Hypothalamus (tissue), 51 donors: ENCODE data around the gene PKP4.
A peak's percentile ranks its signal among the peaks of the same experiment; 100 is the strongest.

Experiments
- DNase-seq, 51 donors: peaks; one replicate each; lab custom pipeline; 2025; lab: John Stamatoyannopoulos, UW

Gene PKP4

GRCh38 chr2:158644139-158644538, 187.4 kb downstream of the PKP4 start:
- no peak for DNase-seq

GRCh38 chr2:158645299-158645698, 188.5 kb downstream of the PKP4 start:
- no peak for DNase-seq

GRCh38 chr2:158647436-158648231, 190.9 kb downstream of the PKP4 start:
- no peak for DNase-seq

- DNase-seq, result no peak
Observed at GRCh38 chr2:158649846-158650245, 193.1 kb downstream of the PKP4 start.

- DNase-seq, result no peak
Observed at GRCh38 chr2:158650646-158651357, 194.1 kb downstream of the PKP4 start.

GRCh38 chr2:158651358-158652057, 194.8 kb downstream of the PKP4 start:
- no peak for DNase-seq

GRCh38 chr2:158655628-158656027, 198.9 kb downstream of the PKP4 start:
- DNase-seq, result no peak

GRCh38 chr2:158656492-158657229, 199.9 kb downstream of the PKP4 start:
- DNase-seq, result no peak

- DNase-seq, result no peak
Observed at GRCh38 chr2:158658396-158658795, 201.6 kb downstream of the PKP4 start.

GRCh38 chr2:158659483-158659882, 202.7 kb downstream of the PKP4 start:
- DNase-seq, result no peak

GRCh38 chr2:158661231-158661630, 204.5 kb downstream of the PKP4 start:
- no peak for DNase-seq

GRCh38 chr2:158662421-158662820, 205.7 kb downstream of the PKP4 start:
- no peak for DNase-seq

GRCh38 chr2:158663796-158664195, 207.0 kb downstream of the PKP4 start:
- no peak for DNase-seq

GRCh38 chr2:158664987-158665386, 208.2 kb downstream of the PKP4 start:
- DNase-seq, result no peak

GRCh38 chr2:158665536-158666302, 209.0 kb downstream of the PKP4 start:
- no peak for DNase-seq

GRCh38 chr2:158666969-158667368, 210.2 kb downstream of the PKP4 start:
- DNase-seq, result no peak

- no peak for DNase-seq
Observed at GRCh38 chr2:158667586-158667985, 210.8 kb downstream of the PKP4 start.

- DNase-seq, result peak in 1 of 51 donors; percentile 15
Observed at GRCh38 chr2:158668001-158668765, 211.4 kb downstream of the PKP4 start.

- no peak for DNase-seq
Observed at GRCh38 chr2:158670292-158670691, 213.5 kb downstream of the PKP4 start.
